SH-SY5Y (cell line): ENCODE data around the gene EPHB4.

Experiments
- GATA2 ChIP-seq: IDR thresholded peaks from 2 replicates; pipeline ENCODE4 v1.6.1; 2011; ENCODE audit warnings: mild to moderate bottlenecking, low read depth, low read length
- GATA3 ChIP-seq: IDR thresholded peaks from 2 replicates; pipeline ENCODE4 v1.6.1; 2011; ENCODE audit warnings: low read depth, mild to moderate bottlenecking, low read length, moderate library complexity

- TF ChIP-seq GATA2: no peak
- no peak for TF ChIP-seq GATA3
Observed at GRCh38 chr7:100753750-100754149, 73.6 kb downstream of the EPHB4 start.
